Right ventricle myocardium inferior (tissue), 1 donor: ENCODE results near the gene CAB39. TPM values are rescaled to one million over a fixed set of nuclear protein-coding genes. Genes with fewer than 3 reads are reported as not detected.
A peak's percentile ranks its signal among the peaks of the same experiment; 100 is the strongest.
"Not testable (repeated sequence)": the region's sequence is repeated elsewhere in the genome, so short reads cannot be mapped to it uniquely, and the experiment has no call there.

Source experiments
- ATAC-seq: fragments of 200-7000 bp; cut with Tn5 transposase; one replicate; pipeline ENCODE4 v1.9.1; 2020; ENCODE audit warnings: mild to moderate bottlenecking, moderate library complexity
- DNase-seq: peaks from one replicate; pipeline ENCODE4 v3.0.0; 2021; ENCODE audit errors: missing footprints
- intact Hi-C: fragments of 100-400 bp; cut with DNase I; formaldehyde crosslinking; loops from one replicate; pipeline ENCODE4 v1.11.0; 2022
- total RNA-seq: library from RNA; stranded (reverse); fragmentation: NEBNext Ultra II Directional; extraction: Animal tissue kit (Norgen Biotek cat#: 25700); gene quantifications from one replicate; pipeline ENCODE4 v1.2.1, GENCODE V29; 2021
- donor health status: DM: no; HTN: yes; CAD: no; lungs with severe emphysema.

The CAB39 gene
- total RNA-seq, 1 donor from 2014 or later: 91.9 TPM

DNA sequence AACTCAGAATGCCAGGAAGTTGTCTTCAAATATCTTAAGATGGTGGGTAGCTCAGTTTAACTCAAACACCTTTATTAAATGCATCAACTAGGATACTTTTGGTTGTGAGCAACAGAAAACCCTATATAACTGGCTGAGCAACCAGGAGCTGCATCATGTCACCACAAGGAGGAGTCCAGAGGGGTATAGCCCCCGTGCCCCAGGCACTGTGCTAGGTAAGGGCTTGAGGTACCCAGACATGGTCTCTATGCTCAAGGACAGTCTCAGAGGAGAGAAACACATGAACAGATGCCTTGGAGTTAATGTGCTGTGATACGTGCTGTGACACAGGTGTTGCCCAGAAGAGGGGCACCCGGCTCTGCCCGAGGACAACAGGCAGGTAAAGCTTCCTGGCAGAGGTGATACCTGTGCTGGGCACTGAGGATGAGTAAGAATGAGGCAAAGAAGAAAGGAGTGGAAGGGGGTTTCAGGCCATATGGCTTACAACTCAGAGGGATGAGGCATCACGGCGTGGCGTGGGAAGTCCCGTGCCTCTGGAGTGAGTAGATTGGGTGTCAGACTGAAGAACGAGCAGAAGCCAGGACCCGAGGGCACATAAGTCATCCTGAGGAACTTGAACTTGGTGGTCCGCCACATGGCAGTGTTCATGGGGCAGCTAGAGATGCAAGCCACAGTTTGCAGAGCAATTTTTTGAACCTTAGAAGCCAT lies 32.0 kb upstream of the CAB39 start:
- ATAC-seq (no peak), DNase-seq (no peak)
- intact Hi-C loops: no loop called here

DNA sequence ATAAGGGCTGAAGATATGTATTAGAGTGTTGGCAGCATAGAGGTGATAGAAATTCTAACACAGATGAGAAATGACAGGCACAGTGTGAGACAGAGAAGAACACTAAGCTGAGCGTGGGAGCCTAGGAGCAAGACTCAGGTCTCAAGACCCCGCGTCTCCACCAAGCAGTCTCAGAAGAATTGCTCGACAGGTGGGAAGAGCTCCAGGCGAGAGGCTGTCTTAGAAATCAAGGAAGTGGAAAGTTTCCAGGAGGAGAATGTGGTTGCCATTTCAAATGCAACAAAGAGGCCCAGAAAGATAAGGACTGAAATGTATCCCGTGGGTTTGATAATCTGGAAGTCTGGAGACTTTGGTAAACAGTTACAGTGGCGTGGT lies 31.5 kb upstream of the CAB39 start:
- ATAC-seq: no peak
- intact Hi-C loops: no loop called here
- no peak for DNase-seq

DNA sequence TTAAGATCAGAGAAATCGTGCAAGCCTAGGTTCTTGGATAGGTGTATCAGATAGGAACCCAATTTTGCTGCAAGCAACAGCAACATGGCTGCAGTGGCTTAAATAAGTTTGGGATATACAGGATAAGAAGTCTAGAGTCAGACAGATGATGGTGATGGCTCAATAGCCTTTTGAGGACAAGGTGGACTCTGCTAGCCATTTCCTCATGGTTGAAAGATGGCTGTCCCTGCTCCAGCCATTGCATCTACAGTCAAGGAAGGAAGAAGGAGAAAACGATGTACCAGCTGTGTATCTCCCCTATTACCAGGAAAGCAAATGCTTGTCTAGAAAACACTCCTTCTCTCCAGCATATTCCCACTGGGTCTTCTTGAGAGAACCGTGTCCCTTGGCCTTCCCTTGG lies 30.1 kb upstream of the CAB39 start:
- DNase-seq: no peak
- ATAC-seq: no peak
- intact Hi-C loops: no loop called here

DNA sequence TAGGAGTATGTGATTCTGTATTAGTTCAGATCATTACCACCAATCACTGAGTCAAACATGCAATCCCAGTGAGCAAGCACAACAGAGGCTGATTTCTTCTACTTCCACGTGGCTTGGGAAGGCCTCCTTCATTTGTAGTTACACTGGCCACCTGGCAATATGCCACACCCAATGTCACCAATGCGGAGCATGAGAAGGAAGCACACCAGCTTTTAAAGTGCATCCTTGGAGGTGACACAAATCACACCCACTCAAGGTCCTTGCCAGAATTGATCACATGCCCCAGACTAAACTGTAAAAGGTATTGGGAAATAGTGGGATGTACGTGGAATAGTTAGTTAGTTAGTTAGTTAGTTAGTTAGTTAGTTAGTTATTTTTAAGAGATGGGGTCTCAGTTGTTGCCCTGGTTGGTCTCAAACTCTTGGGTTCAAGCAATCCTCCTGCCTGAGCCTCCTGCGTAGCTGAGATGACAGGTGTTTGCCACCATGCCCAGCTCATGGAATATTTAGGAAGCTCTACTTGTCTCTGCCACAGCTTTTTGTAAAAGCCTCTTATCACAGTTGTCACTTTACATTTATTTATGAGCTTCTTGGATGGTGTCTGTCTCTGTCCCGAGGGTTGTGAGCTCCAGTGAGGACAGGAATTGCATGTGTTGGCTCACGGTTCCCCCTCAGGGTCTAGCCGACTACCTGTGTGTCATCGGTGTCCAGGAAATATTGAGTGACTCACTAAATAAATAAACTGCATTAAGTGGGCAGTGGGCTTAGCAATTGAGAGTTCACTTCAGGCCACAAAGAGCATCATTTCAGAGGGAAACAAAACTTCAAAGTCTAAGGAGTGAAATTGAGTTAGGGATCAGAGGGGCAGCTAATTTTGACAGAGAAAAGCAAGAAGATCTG lies 28.1 kb upstream of the CAB39 start:
- intact Hi-C loops: no loop called here
- ATAC-seq (no peak), DNase-seq (no peak)

DNA sequence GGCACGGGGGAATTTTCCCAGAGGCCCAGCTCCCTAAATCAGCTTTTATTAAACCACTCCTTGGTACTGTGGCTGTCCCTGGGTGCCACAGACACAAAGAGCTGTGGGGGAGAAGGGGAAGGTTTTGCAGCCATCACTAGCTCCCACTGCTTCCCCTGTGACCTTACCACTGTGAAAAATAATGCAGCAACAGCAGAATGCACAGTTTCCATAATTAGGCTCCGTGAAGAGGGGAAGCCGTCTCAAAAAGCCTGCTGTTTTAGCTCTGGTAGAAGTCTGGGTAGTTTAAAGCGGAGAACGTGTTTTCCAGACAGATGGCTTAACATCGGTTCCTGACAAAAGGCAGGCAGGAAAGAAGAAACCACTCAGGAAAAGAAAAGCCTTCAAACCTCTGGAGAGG lies 27.5 kb upstream of the CAB39 start:
- intact Hi-C loops: no loop called here
- ATAC-seq (no peak), DNase-seq (no peak)

DNA sequence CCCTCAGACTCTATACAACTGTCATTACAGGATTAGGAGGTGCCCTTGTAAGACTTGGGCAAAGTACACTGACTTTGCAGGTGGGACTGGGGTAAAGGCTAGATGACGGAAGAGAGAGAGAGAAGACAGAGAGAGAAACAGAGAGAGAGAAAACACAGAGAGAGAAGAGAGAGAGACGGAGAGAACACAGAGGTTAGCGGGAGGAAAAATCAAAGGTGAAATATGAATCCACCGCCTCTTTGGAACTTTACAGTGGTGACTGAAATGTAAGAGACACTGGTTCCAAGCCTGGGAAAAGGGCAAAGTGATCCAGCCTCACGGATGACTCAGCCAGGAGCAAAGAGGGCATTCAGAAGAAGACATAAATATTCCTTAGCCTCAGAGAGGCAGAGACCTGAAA lies 25.1 kb upstream of the CAB39 start:
- intact Hi-C loops: no loop called here
- no peak for DNase-seq
- ATAC-seq: no peak

DNA sequence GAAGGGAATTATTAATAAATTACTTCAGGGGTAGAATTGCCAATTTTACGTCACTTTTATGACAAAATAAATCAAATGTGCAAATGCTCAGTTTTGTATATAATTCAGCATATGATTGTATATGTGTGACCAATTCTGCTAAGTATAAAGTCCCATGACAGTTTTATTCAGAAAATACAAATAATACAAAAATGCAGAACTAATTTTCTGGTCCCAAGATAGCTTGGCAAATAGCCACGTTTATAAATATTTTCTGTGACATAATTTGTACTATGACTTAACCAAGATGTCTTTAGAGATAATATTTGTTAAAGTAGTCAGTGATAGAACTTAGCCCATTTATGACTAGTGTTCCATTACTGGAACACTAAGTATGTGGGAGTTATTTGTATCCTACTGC lies 24.2 kb upstream of the CAB39 start:
- DNase-seq: no peak
- intact Hi-C loops: no loop called here

DNA sequence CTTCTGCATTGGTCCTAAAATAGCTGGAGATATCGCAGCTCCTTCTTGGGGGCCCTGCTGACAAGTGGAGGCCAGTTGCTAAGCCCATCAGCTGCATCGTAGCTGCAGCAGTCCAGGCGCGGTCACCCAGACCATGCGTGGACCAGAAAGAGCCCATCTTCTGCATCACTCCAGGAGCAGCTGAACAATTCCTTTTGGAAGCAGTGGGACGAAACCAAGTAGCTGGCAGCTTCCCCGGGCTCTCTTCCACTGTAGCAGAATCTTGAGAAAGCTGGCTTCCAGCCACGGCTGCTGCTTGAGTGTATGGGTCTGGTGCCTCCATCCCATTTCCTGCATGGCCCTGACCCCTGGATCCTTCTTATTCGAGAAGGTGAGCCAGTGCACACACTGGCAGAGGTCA lies 22.2 kb upstream of the CAB39 start:
- ATAC-seq (no peak), DNase-seq (peak; percentile 79)
- intact Hi-C loops: no loop called here

More for the DNA sequence above, 24.2 kb upstream of the CAB39 start:
- no peak for ATAC-seq

DNA sequence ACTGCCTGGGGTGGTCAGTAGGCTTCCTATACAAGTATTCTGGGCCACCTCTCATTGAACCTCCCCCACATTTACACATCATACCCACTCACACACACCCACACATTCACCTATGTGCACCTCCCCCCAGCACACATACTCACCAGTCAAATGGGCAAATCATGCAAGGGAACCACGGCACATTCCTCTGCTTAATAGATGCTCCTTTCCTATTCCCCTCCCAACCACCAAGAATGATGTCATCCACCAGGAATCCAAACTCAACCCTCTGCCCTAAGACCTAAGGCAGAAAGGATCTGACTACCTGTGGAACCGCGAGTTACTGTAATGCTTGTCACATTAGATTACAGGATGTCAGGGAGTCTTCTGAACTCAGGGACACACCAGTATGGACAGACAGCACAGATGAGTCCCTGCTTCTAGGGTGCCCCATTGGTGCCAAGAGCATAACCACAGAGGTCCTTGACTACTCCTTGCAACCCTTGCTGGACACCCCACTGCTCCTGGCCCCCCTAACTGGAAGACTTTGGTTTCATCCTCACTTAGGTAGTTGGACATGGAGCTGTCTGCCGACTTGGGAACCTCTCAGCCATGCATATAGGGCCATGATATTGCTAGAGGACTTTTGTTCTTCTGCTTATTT lies 21.5 kb upstream of the CAB39 start:
- intact Hi-C loops: no loop called here
- ATAC-seq: no peak
- DNase-seq: no peak

DNA sequence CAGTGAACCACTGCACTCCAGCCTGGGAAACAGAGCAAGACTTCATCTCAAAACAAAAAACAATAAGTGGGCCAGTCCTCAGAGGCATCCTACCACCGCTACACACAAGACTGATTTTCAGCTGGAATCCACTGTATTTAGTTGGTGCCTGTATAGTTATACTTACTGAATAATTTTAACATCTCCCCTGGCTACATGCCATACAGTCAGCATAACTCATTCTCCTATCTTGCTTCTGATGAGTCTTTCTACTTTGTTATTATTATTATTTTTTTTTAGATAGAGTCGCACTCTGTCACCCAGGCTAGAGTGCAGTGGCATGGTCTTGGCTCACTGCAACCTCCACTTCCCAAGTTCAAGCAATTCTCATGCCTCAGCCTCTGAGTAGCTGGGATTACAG lies 19.9 kb upstream of the CAB39 start:
- ATAC-seq: no peak
- DNase-seq: no peak
- intact Hi-C loops: no loop called here

DNA sequence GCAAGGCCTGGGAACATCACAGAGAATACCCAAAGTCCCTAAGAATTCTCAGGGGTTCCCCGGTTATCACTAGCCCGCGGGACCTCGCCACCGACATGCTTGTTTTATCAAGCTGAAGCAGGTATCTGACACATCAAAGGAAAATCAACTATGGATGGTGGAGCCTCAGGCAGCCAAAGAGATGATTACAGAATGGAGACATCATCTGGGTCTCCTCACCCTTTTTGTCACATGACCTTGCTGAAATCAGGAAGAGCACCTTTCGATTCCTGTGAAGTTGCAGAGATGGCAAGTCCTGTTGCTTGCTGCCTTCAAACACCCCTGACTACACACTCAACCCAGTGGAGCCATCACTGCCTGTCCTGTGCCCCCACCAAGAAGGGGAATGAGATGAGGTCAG lies 19.2 kb upstream of the CAB39 start:
- no peak for DNase-seq
- ATAC-seq: no peak
- intact Hi-C loops: no loop called here

DNA sequence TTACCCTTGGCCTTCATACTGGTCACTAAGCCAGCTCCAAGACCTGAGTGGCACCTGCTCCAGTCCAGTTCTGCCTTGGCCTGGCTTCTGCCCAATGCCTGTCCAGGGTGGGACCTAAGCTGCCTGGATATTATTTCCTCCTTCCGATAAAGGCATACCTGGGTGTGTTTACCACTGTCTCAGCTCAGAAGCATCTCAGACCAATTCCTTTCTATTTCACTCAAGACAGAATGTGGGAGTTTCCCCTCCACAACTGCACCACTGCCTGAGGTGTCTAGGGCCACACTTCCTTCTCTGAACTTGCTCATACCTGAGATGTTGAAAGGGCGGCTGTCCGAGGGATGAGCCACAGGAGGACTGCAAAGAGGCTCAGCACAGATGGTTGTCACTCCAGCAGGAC lies 18.4 kb upstream of the CAB39 start:
- DNase-seq: no peak
- ATAC-seq: no peak
- intact Hi-C loops: no loop called here

DNA sequence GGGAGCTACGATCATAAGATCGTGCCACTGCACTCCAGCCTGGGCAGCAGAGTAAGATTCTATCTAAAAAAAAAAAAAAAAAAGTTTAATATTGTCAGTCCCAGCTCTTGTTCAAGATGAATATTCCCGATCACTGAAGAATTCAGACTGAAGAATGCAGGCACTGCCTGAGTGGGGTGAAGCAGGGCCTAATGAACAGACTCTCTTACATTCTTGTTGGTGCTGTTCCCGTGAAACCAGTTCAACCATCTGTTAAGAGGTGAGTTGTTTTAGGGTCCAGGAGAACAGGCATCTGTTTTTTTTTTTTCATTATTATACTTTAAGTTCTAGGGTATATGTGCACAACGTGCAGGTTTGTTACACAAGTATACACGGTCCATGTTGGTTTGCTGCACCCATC lies 17.1 kb upstream of the CAB39 start:
- intact Hi-C loops: no loop called here
- ATAC-seq (no peak), DNase-seq (no peak)

DNA sequence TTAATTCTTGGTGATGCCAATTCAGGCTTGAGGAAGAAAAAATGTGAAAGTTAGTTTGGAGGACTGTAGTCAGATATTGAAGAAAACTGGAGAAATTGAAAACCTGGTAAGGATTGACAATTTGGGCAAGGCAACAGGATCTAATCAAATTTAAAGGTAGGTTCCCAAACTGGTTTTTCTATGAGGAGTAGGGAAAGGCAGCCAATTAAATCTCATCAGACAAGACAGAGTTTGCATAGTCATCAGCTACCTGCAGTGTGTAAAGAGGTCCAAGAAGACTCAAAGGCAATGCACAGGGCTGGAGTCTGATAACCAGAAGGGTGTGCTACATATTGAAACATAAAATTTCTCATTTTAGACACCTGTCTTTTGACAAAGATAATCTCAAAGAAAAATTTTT lies 16.0 kb upstream of the CAB39 start:
- DNase-seq (no peak), ATAC-seq (no peak)
- intact Hi-C loops: no loop called here

DNA sequence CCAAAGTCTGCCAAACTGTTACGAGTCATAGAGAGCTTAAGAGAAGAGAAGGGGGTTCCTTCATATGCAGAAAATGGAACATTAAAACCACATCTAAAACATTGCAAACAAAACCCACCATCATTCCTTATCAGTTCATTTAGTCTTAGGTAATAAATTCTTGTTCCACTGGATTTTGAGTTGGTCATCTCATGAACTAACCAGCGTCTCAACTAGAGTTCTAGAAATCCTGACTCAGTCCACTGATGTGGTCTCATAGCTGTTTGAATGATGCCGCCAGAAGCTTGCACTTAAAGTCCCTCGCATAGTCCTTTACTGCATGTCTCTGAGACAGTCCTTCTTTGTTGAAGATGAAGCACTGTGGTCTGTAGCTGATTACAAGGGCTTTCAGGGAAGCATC lies 15.0 kb upstream of the CAB39 start:
- intact Hi-C loops: no loop called here
- ATAC-seq (no peak), DNase-seq (no peak)

DNA sequence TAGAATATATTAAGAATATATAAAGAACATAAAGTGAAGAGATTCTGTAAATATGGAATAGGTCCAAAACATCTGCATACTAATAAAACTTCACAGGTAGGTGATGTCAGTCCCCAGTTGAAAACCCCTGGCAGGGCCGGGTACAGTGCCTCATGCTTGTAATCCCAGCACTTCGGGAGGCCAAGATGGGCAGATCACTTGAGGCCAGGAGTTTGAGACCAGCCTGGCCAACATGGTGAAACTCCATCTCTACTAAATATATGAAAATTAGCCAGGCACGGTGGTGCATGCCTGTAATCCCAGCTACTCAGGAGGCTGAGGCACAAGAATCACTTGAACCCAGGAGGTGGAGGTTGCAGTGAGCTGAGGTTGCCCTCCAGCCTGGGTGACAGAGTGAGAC lies 13.9 kb upstream of the CAB39 start:
- ATAC-seq, intact Hi-C loops: not testable (repeated sequence)
- DNase-seq: peak; percentile 68

DNA sequence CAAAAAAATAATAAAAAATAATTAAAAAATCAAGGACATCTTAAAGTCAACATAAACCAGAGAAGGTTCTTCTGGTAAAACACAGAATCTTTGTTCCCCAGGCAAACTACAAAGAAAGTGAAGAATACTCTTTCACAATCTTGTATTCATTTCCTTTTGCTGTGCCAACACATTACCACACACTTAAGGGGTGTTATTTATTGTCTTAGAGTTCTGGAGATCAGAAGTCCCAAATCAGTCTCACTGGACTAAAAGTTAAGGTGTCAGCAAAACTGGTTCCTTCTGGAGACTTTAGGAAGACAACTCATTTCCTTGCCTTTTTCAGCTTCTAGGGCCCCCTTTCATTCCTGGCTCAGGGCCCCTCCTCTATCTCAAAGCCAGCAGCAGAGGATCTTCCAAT lies 12.2 kb upstream of the CAB39 start:
- intact Hi-C loops: no loop called here
- ATAC-seq (peak; percentile 26), DNase-seq (no peak)

DNA sequence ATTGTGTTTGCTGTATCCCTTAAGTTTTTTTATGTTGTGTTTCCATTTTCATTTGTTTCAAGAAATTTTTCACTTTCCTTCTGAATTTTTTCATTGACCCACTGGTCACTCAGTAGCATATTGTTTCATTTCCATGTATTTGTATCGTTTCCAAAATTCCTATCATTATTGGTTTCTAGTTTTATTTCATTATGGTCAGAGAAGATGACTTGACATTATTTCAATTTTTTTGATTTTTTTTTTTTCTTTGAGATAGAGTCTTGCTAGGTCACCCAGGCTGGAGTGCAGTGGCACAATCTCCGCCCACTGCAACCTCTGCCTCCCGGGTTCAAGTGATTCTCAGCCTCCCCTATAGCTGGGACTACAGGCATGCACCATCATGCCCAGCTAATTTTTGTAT lies 11.3 kb upstream of the CAB39 start:
- DNase-seq (no peak), ATAC-seq (no peak)
- intact Hi-C loops: no loop called here

DNA sequence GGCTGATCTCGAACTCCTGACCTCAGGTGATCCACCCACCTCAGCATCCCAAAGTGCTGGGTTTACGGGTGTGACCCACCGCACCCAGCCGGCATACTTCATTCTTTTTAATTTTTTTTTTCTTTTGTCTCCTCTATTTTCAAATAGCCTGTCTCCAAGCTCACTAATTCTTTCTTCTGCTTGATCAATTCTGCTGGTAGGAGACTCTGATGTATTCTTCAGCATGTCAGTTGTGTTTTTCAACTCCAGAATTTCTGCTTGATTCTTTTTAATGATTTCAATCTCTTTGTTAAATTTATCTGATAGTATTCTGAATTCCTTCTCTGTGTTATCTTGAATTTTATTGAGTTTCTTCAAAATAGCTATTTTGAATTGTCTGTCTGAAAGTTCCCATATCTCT lies 10.2 kb upstream of the CAB39 start:
- ATAC-seq, intact Hi-C loops, DNase-seq: not testable (repeated sequence)

DNA sequence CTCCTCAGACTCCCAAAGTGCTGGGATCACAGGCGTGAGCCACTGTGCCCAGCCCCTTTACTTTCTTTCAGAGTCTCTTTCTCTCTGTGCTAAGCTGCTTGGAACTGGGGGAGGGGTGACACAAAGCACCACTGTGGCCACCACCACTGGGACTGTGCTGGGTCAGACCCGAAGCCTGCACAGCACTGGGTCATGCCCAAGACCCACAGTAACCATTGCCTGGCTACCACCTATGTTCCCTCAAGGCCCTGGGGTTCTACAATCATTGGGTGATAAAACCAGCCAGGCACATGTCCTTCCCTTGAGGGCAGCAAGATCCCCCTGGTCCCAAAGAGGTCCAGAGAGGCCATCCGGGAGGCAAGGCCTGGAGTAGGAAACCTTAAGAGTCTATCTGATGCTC lies 9.1 kb upstream of the CAB39 start:
- DNase-seq (no peak), ATAC-seq (no peak)
- intact Hi-C loops: no loop called here
